OCI-LY7 (cell line): ENCODE results near the gene LIPC. TPM values are rescaled to one million over a fixed set of nuclear protein-coding genes. Genes with fewer than 3 reads are reported as not detected.

ENCODE experiments used
- BruUV-seq: library from RNA; stranded (reverse); fragments of 400-500 nt; replicated peaks from 2 replicates; lab custom pipeline; 2021; lab: Mats Ljungman, UMichigan
- CTCF ChIA-PET: fragments of 300-600 bp; sonication (Branson Sonifier 250); formaldehyde crosslinking; loops from one replicate; lab custom pipeline; 2022; ENCODE audit warnings: antibody characterized with exemption; ENCODE audit not compliant: unreplicated experiment; lab: Charles Lee
- POLR2A ChIA-PET: fragments of 300-600 bp; sonication (Branson Sonifier 250); formaldehyde crosslinking; loops from one replicate; lab custom pipeline; 2022; ENCODE audit warnings: antibody characterized with exemption; lab: Charles Lee
- DNase-seq: peaks from one replicate; pipeline ENCODE4 v3.0.0-alpha.2; 2015; ENCODE audit warnings: low spot score
- H2AFZ ChIP-seq: fragments of 200-600 bp; sonication (generic), shearing (Covaris generic); 2 replicates; pipeline ENCODE4 v1.6.1; 2014; ENCODE audit warnings: mild to moderate bottlenecking, antibody characterized with exemption, low read length, moderate library complexity
- H3K27ac ChIP-seq: fragments of 200-600 bp; sonication (generic); 2 replicates; pipeline ENCODE4 v1.5.1; 2014; ENCODE audit warnings: mixed run types, low read depth, mild to moderate bottlenecking, moderate library complexity, low read length, inconsistent platforms; ENCODE audit not compliant: poor library complexity, severe bottlenecking
- H3K36me3 ChIP-seq: fragments of 200-600 bp; sonication (generic); 2 replicates; pipeline ENCODE4 v1.6.1; 2014; ENCODE audit warnings: mild to moderate bottlenecking, antibody characterized with exemption, low read length, moderate library complexity, mixed read lengths; ENCODE audit not compliant: insufficient read depth
- H3K4me1 ChIP-seq: fragments of 200-600 bp; sonication (generic); 2 replicates; pipeline ENCODE4 v1.5.1; 2014; ENCODE audit warnings: mild to moderate bottlenecking, low read length; ENCODE audit not compliant: insufficient read depth, poor library complexity, severe bottlenecking
- H3K4me2 ChIP-seq: fragments of 200-600 bp; sonication (generic); 2 replicates; pipeline ENCODE4 v1.6.1; 2014; ENCODE audit warnings: mild to moderate bottlenecking, low read length
- H3K4me3 ChIP-seq: fragments of 200-600 bp; sonication (generic); 2 replicates; pipeline ENCODE4 v1.5.1; 2014; ENCODE audit warnings: mild to moderate bottlenecking, low read depth, low read length; ENCODE audit not compliant: poor library complexity, severe bottlenecking
- H3K79me2 ChIP-seq: fragments of 200-600 bp; sonication (generic); 2 replicates; pipeline ENCODE4 v1.6.1; 2016; ENCODE audit warnings: low read depth, mild to moderate bottlenecking, low read length, moderate library complexity, mixed read lengths; ENCODE audit not compliant: insufficient read depth
- H3K9me2 ChIP-seq: fragments of 200-600 bp; sonication (generic); 2 replicates; pipeline ENCODE4 v1.6.1; 2016; ENCODE audit warnings: mild to moderate bottlenecking, low read length, mixed read lengths; ENCODE audit not compliant: insufficient read depth
- H3K9me3 ChIP-seq: fragments of 200-600 bp; sonication (generic); 2 replicates; pipeline ENCODE4 v1.6.1; 2014; ENCODE audit warnings: mild to moderate bottlenecking, mixed run types, low read length, mixed read lengths
- H4K20me1 ChIP-seq: fragments of 200-600 bp; sonication (generic); 2 replicates; pipeline ENCODE4 v1.6.1; 2014; ENCODE audit warnings: mild to moderate bottlenecking, antibody characterized with exemption, low read length, moderate library complexity, mixed read lengths; ENCODE audit not compliant: insufficient read depth
- EZH2phosphoT487 ChIP-seq: fragments of 200-600 bp; sonication (generic); IDR thresholded peaks from 2 replicates; pipeline ENCODE4 v1.6.1; 2018; ENCODE audit warnings: low read depth, borderline replicate concordance, mild to moderate bottlenecking, mixed run types, antibody characterized with exemption, low read length, moderate library complexity, mixed read lengths
- intact Hi-C: fragments of 100-400 bp; cut with micrococcal nuclease; formaldehyde crosslinking; loops from one replicate; pipeline ENCODE4 v1.10.0; 2022; ENCODE audit not compliant: unreplicated experiment
- total RNA-seq, 2 experiments: library from RNA; depleted of rRNA in 1 of 2; stranded (reverse); fragments of >200 nt in 1 of 2; shearing (Covaris generic) in 1 of 2; gene quantifications; 2 replicates each; pipeline ENCODE4 v1.2.3, GENCODE V29; 2014 to 2022
- TF ChIP-seq, protein P1 (sequence below): fragments of 200-600 bp; sonication (generic); conservative IDR thresholded peaks from 2 replicates; pipeline ENCODE4 v1.5.1; 2014; ENCODE audit warnings: mild to moderate bottlenecking, antibody characterized with exemption, low read length, moderate library complexity, mixed read lengths

The LIPC gene
- total RNA-seq, 2 experiments from 2014 or later = 0.50 TPM; not detected in 1

DNA sequence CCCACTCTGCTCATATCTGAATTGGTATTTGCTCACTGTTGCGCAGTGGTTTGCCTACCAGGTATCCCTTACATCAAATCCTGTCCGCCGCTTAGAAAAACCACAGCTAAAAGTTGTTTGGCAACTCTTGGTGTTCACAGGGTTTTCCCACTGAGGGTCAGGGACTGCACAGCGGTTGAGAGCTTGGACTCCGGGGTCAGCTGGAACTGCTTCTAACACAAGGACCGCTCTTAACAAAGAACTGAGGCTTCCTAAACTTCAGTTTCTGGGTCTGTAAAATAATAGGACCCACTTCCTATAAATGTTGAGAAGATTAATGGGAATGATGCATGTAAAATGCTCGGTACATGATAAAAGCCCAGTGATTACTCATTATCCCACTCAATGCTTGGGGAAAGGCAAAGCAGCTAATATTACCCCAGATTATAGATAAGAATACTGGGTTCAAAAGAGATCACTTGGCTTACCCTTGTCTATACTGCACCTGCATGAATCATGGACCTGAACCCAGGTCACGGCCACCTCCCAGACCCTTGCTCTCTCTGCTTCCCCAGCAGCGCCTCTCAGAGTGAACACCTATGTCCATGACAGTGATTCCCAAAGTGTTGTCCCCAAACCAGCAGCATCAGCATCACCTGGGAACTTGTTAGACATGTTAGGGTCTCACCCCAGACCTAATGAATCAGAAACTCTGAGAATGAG is 36.1 kb downstream of the LIPC start:
- Histone ChIP-seq H3K9me2 (no peaks in the 10 kb centered on the region), H4K20me1 (no peaks in the 10 kb centered on the region), H3K9me3 (no peaks in the 10 kb centered on the region), H3K36me3 (no peaks in the 10 kb centered on the region), H3K27ac (no peak overlapping the region), H3K4me2 (peak overlapping the region; percentile 32; the same call in 1 of the 2 replicates), H2AFZ (peak overlapping the region; percentile 49; the same call in 1 of the 2 replicates), H3K79me2 (no peaks in the 10 kb centered on the region), H3K4me1 (peaks cover 32% of the 10 kb centered on the region), H3K4me3 (no peak overlapping the region)
- no TSS peak for BruUV-seq
- POLR2A ChIA-PET = interaction anchor here (1.1 kb wide), 1 partner anchor 10 kb away, joined by 3 read pairs; no protein-coding TSS in a partner anchor
- TF ChIP-seq, protein P1, sequence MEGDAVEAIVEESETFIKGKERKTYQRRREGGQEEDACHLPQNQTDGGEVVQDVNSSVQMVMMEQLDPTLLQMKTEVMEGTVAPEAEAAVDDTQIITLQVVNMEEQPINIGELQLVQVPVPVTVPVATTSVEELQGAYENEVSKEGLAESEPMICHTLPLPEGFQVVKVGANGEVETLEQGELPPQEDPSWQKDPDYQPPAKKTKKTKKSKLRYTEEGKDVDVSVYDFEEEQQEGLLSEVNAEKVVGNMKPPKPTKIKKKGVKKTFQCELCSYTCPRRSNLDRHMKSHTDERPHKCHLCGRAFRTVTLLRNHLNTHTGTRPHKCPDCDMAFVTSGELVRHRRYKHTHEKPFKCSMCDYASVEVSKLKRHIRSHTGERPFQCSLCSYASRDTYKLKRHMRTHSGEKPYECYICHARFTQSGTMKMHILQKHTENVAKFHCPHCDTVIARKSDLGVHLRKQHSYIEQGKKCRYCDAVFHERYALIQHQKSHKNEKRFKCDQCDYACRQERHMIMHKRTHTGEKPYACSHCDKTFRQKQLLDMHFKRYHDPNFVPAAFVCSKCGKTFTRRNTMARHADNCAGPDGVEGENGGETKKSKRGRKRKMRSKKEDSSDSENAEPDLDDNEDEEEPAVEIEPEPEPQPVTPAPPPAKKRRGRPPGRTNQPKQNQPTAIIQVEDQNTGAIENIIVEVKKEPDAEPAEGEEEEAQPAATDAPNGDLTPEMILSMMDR = no peak
- TF ChIP-seq EZH2phosphoT487 = no peak
- DNase-seq = no peak
- CTCF ChIA-PET = no interaction called here
- intact Hi-C loops = no loop called here

DNA sequence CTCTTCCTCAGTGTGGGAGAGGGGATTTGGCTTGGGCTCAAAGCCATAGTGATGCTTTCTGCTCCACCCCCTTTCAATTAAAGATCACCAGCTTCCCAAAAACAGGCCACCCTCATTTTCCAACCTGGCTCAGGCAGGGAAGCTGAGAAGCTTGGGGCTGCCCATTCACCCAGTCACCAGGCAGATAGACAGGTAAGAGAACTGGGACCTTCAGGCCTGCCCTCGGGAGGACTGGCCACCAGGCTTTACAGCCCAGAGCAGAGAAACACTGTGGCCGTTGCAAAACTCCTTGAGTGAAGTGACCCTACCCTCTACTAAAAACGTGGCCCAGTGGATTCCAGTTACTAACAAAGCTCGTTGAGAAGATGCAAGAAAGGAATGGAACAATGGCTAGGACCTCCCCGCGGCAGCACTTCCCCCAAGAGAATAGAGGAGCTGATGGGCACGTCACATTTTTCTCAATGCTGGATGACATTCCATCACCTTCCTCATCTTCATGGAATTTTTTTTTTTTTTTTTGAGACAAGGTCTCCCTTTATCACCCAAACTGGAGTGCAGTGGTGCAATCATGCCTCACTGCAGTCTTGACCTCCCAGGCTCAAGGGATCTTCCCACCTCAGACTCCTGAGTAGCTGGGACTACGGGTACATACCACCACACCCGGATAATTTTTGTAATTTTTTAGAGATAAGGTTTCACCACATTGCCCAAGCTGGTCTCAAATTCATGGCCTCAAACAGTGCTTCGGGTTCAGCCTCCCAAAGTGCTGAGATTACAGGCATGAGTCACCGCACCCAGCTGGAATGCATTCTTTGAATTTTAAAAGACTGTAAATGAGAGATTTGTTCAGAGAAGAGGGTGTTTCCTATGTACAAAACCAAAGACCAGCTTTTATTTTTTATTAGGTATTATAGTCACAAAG is 37.9 kb downstream of the LIPC start:
- DNase-seq = no peak
- Histone ChIP-seq H3K79me2 (no peaks in the 10 kb centered on the region), H3K4me1 (peaks cover 23% of the 10 kb centered on the region), H3K9me2 (no peaks in the 10 kb centered on the region), H2AFZ (no peak overlapping the region), H3K27ac (no peak overlapping the region), H3K36me3 (no peaks in the 10 kb centered on the region), H3K4me3 (no peak overlapping the region), H4K20me1 (no peaks in the 10 kb centered on the region), H3K4me2 (no peak overlapping the region), H3K9me3 (no peaks in the 10 kb centered on the region)
- CTCF ChIA-PET = no interaction called here
- POLR2A ChIA-PET = interaction anchor here (0.6 to 0.7 kb wide), 3 partner anchors 75 to 160 kb away, joined by 4 to 7 read pairs (median 4); no protein-coding TSS in a partner anchor
- intact Hi-C loops = no loop called here
- BruUV-seq = no TSS peak
- TF ChIP-seq, protein P1 = no peak
- no peak for TF ChIP-seq EZH2phosphoT487
